22Rv1 (cell line): Measurements from ENCODE around the gene MAP2K6.

Experiments
- H3K27ac ChIP-seq: fragments of 450-650 bp; 2 replicates; pipeline ENCODE4 v1.5.1; 2017
- CTCF ChIP-seq: fragments of 450-650 bp; IDR thresholded peaks from 2 replicates; pipeline ENCODE4 v1.5.1; 2017; ENCODE audit warnings: mild to moderate bottlenecking
- ZFX ChIP-seq: fragments of 450-650 bp; IDR thresholded peaks from 2 replicates; pipeline ENCODE4 v1.6.1; 2017; ENCODE audit warnings: antibody characterized with exemption, borderline replicate concordance

Gene MAP2K6

GRCh38 chr17:69466905-69467667, 52.6 kb downstream of the MAP2K6 start:
- TF ChIP-seq ZFX (no peak), CTCF (no peak)
- no peak overlapping the region for H3K27ac ChIP-seq

- no peak for TF ChIP-seq CTCF
- TF ChIP-seq ZFX, result no peak
- no peak overlapping the region for H3K27ac ChIP-seq
Observed at GRCh38 chr17:69468207-69468606, 53.7 kb downstream of the MAP2K6 start.

GRCh38 chr17:69470702-69471101, 56.2 kb downstream of the MAP2K6 start:
- TF ChIP-seq ZFX (no peak), CTCF (no peak)
- no peak overlapping the region for H3K27ac ChIP-seq

GRCh38 chr17:69471406-69471805, 56.9 kb downstream of the MAP2K6 start:
- TF ChIP-seq ZFX (no peak), CTCF (no peak)
- H3K27ac ChIP-seq, result no peak overlapping the region

- no peak for TF ChIP-seq CTCF
Observed at GRCh38 chr17:69473841-69474831, 59.6 kb downstream of the MAP2K6 start.

GRCh38 chr17:69477204-69477902, 62.9 kb downstream of the MAP2K6 start:
- H3K27ac ChIP-seq, result no peak overlapping the region
- TF ChIP-seq ZFX, result no peak
- TF ChIP-seq CTCF, result no peak

More at GRCh38 chr17:69473841-69474831, 59.6 kb downstream of the MAP2K6 start:
- no peak overlapping the region for H3K27ac ChIP-seq
